Osteocyte (in vitro differentiated cells): ENCODE results near the gene LENG9. TPM values are rescaled to one million over a fixed set of nuclear protein-coding genes. Genes with fewer than 3 reads are reported as not detected.

Experiments
- DNase-seq: peaks from one replicate; pipeline ENCODE4 v3.0.0; 2021; ENCODE audit warnings: mixed read lengths; ENCODE audit not compliant: unreplicated experiment; ENCODE audit errors: extremely low spot score
- H3K27ac Mint-ChIP-seq: one replicate; pipeline ENCODE4 v1.8.0; 2021; ENCODE audit warnings: mild to moderate bottlenecking, mixed read lengths; ENCODE audit not compliant: unreplicated experiment
- H3K27me3 Mint-ChIP-seq: one replicate; pipeline ENCODE4 v1.8.0; 2021; ENCODE audit warnings: mixed read lengths; ENCODE audit not compliant: unreplicated experiment
- H3K36me3 Mint-ChIP-seq: one replicate; pipeline ENCODE4 v1.8.0; 2021; ENCODE audit warnings: mixed read lengths; ENCODE audit not compliant: unreplicated experiment
- H3K4me1 Mint-ChIP-seq: one replicate; pipeline ENCODE4 v1.8.0; 2021; ENCODE audit warnings: mixed read lengths; ENCODE audit not compliant: unreplicated experiment
- H3K4me3 Mint-ChIP-seq: one replicate; pipeline ENCODE4 v1.8.0; 2021; ENCODE audit warnings: mild to moderate bottlenecking, moderate library complexity, mixed read lengths; ENCODE audit not compliant: unreplicated experiment
- H3K9me3 Mint-ChIP-seq: one replicate; pipeline ENCODE4 v1.8.0; 2021; ENCODE audit warnings: mixed read lengths; ENCODE audit not compliant: unreplicated experiment
- CTCF ChIP-seq: fragments of 200-600 bp; sonication (generic); IDR thresholded peaks from 2 replicates; pipeline ENCODE4 v1.5.0; 2021; ENCODE audit warnings: antibody characterized with exemption, mild to moderate bottlenecking, moderate library complexity
- total RNA-seq: library from RNA; stranded (reverse); gene quantifications from 2 replicates; pipeline ENCODE4 v1.2.1, GENCODE V29; 2021

LENG9 gene
- total RNA-seq, 1 donor from 2014 or later = 11.0 TPM

- Mint-ChIP-seq H3K27ac (no peak overlapping the region), H3K9me3 (no peaks in the 10 kb centered on the region), H3K36me3 (peaks cover 27% of the 10 kb centered on the region), H3K27me3 (no peaks in the 10 kb centered on the region), H3K4me3 (no peak overlapping the region), H3K4me1 (peaks cover 30% of the 10 kb centered on the region)
- DNase-seq = no peak
- no peak for TF ChIP-seq CTCF
Measured at GRCh38 chr19:54460230-54461005, 3.2 kb downstream of the LENG9 start.

GRCh38 chr19:54459282-54460229 is 4.0 kb downstream of the LENG9 start:
- Mint-ChIP-seq H3K27ac (peak overlapping the region; percentile 60), H3K4me1 (peaks cover 27% of the 10 kb centered on the region), H3K4me3 (no peak overlapping the region), H3K27me3 (no peaks in the 10 kb centered on the region), H3K36me3 (peaks cover 33% of the 10 kb centered on the region), H3K9me3 (no peaks in the 10 kb centered on the region)
- no peak for DNase-seq
- TF ChIP-seq CTCF = no peak

- no peak for DNase-seq
- H3K27me3 Mint-ChIP-seq = no peaks in the 10 kb centered on the region
- H3K36me3 Mint-ChIP-seq = peaks cover 33% of the 10 kb centered on the region
- no peaks in the 10 kb centered on the region for H3K9me3 Mint-ChIP-seq
- H3K27ac Mint-ChIP-seq = peak overlapping the region; percentile 60
- no peak for TF ChIP-seq CTCF
- peaks cover 20% of the 10 kb centered on the region for H3K4me1 Mint-ChIP-seq
- H3K4me3 Mint-ChIP-seq = no peak overlapping the region
Measured at GRCh38 chr19:54458648-54459281, 4.8 kb downstream of the LENG9 start.

DNA sequence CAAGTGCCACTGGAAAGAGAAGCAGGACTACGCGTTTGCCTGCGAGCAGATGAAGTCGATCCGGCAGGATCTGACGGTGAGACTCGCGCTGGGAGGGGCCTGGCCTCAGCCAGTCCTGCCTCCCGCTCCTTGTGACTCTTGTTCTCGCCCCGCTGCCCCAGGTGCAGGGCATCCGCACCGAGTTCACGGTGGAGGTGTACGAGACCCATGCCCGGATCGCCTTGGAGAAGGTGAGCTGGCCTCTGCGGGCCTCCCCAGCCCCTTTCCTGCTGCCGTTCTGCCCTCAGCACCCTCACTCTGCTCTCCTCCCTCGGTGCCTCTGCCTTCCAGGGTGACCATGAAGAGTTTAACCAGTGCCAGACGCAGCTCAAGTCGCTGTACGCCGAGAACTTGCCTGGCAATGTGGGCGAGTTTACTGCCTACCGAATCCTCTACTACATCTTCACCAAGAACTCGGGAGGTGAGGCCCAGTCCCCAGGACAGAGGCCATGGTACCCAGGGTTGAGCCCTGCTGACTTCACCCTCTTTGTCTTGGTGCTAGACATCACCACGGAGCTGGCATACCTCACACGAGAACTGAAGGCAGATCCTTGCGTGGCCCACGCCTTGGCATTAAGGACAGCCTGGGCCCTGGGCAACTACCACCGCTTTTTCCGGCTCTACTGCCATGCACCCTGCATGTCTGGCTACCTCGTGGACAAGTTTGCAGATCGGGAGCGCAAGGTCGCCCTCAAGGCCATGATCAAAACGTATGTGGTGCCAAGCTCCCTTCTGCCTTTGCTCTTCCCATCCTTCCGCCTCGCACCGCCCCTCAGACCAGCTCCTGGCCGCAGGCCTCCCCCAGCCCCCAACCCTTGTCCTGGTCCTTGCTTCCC is 5.6 kb downstream of the LENG9 start:
- no peak overlapping the region for H3K27ac Mint-ChIP-seq
- H3K4me3 Mint-ChIP-seq = no peak overlapping the region
- DNase-seq = no peak
- peaks cover 40% of the 10 kb centered on the region for H3K36me3 Mint-ChIP-seq
- no peaks in the 10 kb centered on the region for H3K27me3 Mint-ChIP-seq
- no peaks in the 10 kb centered on the region for H3K9me3 Mint-ChIP-seq
- TF ChIP-seq CTCF = no peak
- H3K4me1 Mint-ChIP-seq = peaks cover 18% of the 10 kb centered on the region
